ENCODE results near the gene PNCK. TPM values are rescaled to one million over a fixed set of nuclear protein-coding genes. Genes with fewer than 3 reads are reported as not detected.
A peak's percentile ranks its signal among the peaks of the same experiment; 100 is the strongest.

The PNCK gene
- 10 to 100 TPM in 1 of 2 donors, 1 to 10 TPM in 1; 1.9 to 11.1 TPM for total RNA-seq

DNA sequence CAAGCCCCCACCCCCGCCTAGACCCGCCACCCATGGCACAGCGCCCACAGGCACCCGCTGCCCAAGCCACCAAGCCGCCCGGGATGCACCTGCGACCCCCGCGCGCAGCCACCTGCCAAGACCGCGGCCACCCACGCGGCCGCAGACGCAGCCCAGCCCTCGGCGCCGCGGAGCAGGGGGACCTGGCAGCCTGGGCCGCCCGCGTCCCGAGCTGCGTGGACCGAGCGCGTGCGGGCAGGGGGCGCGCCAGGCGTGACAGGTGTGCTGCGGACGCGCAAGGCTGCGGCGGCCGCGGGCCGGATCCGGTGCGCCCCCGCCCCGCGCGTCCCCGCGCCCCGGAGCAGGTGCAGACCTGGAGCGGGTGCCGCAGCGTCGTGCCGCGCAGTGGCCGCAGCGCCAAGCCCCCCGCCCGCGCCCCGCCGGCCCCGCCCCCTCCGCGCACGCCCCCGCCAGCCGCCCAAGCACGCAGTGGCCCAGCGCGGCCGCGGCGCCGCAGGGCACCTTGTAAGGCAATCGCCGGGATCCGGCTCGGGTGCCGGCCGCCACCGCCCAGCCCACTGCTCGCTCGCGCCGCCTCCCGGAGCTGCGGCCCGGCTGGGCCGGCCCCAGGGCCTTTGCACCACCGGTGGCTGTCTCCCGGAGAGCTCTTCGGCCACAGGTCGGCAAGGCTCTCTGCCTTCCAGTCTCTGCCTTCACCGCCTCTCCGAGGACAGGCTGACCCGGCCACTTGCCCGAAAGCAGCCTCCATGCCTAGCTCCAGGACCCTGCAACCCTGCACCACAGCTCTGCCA lies at the start of gene PNCK:
PNCK (minus strand) TSS at position 386 of the 791 bp plus-strand sequence. CDS start 737 bp downstream, outside the sequence.
- intact Hi-C loops (cut with DNase I) = no loop called here
- H3K27me3 ChIP-seq = no peaks in the 10 kb centered on the region
- H3K36me3 ChIP-seq = no peaks in the 10 kb centered on the region
- H3K4me3 ChIP-seq = no peak within 1 kb of the TSS
- TF ChIP-seq, protein P1, sequence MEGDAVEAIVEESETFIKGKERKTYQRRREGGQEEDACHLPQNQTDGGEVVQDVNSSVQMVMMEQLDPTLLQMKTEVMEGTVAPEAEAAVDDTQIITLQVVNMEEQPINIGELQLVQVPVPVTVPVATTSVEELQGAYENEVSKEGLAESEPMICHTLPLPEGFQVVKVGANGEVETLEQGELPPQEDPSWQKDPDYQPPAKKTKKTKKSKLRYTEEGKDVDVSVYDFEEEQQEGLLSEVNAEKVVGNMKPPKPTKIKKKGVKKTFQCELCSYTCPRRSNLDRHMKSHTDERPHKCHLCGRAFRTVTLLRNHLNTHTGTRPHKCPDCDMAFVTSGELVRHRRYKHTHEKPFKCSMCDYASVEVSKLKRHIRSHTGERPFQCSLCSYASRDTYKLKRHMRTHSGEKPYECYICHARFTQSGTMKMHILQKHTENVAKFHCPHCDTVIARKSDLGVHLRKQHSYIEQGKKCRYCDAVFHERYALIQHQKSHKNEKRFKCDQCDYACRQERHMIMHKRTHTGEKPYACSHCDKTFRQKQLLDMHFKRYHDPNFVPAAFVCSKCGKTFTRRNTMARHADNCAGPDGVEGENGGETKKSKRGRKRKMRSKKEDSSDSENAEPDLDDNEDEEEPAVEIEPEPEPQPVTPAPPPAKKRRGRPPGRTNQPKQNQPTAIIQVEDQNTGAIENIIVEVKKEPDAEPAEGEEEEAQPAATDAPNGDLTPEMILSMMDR (IDR thresholded peaks at IDR 0.05) = no peak
- H3K9me3 ChIP-seq = no peaks in the 10 kb centered on the region
- no peak within 1 kb of the TSS for H3K27ac ChIP-seq
- no peak for DNase-seq
- H3K9ac ChIP-seq (ENCODE audit: low read depth in 2 of 2, low read length in 2 of 2) = no peak within 1 kb of the TSS
- H3K4me1 ChIP-seq = no peaks in the 10 kb centered on the region

DNA sequence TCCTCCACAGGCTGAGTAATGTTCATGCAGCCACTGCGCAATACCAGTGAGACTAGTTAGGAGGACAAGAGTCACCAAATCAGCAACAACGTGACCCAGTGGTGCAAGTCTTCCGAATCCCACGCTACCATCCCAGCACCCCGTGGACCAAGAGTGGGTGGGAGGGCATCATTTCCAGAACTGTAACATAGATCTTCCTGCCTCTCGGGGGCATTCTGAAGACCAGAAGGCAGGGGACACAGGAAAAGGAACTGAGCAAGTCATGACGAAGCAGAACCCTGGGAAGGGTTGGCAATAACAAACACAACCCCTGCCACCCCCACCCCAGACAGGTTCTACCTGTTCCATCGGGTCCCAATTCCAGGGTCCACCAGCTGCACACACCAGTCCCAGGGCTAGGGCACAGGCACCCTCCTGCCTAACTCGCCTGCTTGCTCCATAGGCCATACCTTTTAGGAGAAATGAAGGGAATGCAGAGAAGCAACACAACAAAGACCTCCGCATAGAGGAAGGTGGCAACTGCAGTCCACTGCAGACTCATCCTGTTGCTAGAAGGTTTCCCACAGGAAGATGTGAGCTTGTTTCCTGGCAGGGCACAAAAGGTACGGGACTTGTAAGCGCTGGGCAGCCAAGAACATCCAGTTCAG lies 49.2 kb upstream of the PNCK start:
- Histone ChIP-seq H3K4me3 (peak overlapping the region; percentile 51), H3K4me1 (peaks cover 22% of the 10 kb centered on the region), H3K27me3 (no peaks in the 10 kb centered on the region), H3K9me3 (no peaks in the 10 kb centered on the region), H3K9ac (ENCODE audit: low read depth in 2 of 2, low read length in 2 of 2) (peak overlapping the region; percentile 70 to 72), H3K36me3 (no peaks in the 10 kb centered on the region), H3K27ac (peak overlapping the region; percentile 90)
- DNase-seq = no peak
- intact Hi-C loops (cut with DNase I) = no loop called here
- TF ChIP-seq, protein P1 (IDR thresholded peaks at IDR 0.05) = no peak

DNA sequence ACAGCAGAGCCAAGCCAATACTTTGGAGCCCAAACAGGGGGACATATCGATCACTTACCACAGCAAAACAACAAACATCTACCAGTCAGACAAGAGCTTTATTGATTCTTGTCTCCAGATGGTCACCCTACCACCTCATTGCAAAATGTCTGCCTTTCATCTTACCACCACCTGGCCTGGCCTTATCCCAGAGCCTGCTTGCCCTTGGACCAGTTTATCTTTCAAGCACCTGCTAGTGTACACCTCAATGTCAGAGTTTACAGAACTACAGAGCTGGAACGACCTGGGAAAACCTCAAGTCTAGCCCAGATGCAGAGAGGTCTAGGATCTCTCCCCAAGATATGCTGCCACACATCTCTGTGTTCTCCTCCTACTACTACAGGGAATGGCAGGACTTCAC lies 46.1 kb upstream of the PNCK start:
- H3K27ac ChIP-seq = no peak overlapping the region
- H3K9me3 ChIP-seq = no peaks in the 10 kb centered on the region
- DNase-seq = no peak
- peaks cover 4% of the 10 kb centered on the region for H3K4me1 ChIP-seq
- no peak overlapping the region for H3K9ac ChIP-seq (ENCODE audit: low read depth in 2 of 2, low read length in 2 of 2)
- intact Hi-C loops (cut with DNase I) = no loop called here
- H3K36me3 ChIP-seq = no peaks in the 10 kb centered on the region
- TF ChIP-seq, protein P1 (IDR thresholded peaks at IDR 0.05) = no peak
- no peak overlapping the region for H3K4me3 ChIP-seq
- H3K27me3 ChIP-seq = no peaks in the 10 kb centered on the region

DNA sequence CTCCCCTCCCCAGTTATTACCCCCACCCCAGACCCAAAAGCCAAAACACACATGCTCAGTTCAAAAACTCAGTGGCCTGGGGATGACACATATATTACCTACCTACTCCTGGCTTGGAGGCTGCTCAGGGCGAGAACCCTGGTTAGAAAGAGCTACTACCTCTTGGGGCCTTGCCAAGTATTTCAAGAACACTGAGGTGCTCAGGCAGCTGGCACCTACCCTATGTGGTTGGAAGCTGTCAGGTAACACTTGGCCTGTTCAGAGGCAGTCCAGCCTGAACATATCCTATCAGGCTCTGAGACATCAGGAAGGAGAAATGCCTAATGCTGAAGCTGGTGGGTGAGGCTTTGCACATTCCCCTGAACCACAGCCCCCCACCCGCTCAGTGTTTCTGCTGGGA lies 45.6 kb upstream of the PNCK start:
- Histone ChIP-seq H3K27me3 (no peaks in the 10 kb centered on the region), H3K27ac (no peak overlapping the region), H3K4me1 (peaks cover 4% of the 10 kb centered on the region), H3K36me3 (no peaks in the 10 kb centered on the region), H3K9ac (ENCODE audit: low read depth in 2 of 2, low read length in 2 of 2) (no peak overlapping the region), H3K9me3 (no peaks in the 10 kb centered on the region), H3K4me3 (no peak overlapping the region)
- intact Hi-C loops (cut with DNase I) = no loop called here
- TF ChIP-seq, protein P1 (IDR thresholded peaks at IDR 0.05) = no peak
- no peak for DNase-seq

DNA sequence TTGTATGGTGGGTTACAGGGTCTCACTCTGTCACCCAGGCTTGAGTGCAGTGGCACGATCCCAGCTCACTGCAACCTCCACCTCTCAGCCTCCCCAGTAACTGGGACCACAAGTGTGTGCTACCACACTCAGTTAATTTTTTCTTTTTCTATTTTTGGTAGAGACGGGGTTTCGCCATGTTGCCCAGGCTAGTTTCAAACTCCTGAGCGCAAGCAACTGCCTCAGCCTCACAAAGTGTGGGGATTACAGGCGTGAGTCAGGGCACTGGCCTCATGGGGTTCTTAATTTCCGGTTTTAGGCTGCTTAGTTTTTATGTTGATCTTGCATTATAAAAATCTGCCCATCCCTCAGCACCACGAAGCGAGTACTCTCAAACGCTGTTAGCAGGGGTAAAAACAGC lies 43.8 kb upstream of the PNCK start:
- TF ChIP-seq, protein P1 (IDR thresholded peaks at IDR 0.05) = no peak
- H3K4me1 ChIP-seq = peaks cover 4% of the 10 kb centered on the region
- no peaks in the 10 kb centered on the region for H3K9me3 ChIP-seq
- no peak for DNase-seq
- H3K4me3 ChIP-seq = no peak overlapping the region
- H3K9ac ChIP-seq (ENCODE audit: low read depth in 2 of 2, low read length in 2 of 2) = no peak overlapping the region
- H3K36me3 ChIP-seq = no peaks in the 10 kb centered on the region
- H3K27ac ChIP-seq = no peak overlapping the region
- intact Hi-C loops (cut with DNase I) = no loop called here
- H3K27me3 ChIP-seq = no peaks in the 10 kb centered on the region
